Fibroblast of pulmonary artery (primary cell): ENCODE measurements around the gene LRP1.

Experiments
- DNase-seq: peaks from one replicate; pipeline ENCODE4 v3.0.0-alpha.2; 2010; ENCODE audit warnings: low read depth
- H3K4me3 ChIP-seq: replicated peaks from 2 replicates; pipeline ENCODE4 v1.5.1; 2011; ENCODE audit warnings: low read depth, mild to moderate bottlenecking, control low read depth, low read length, moderate library complexity
- TF ChIP-seq, protein P1 (sequence below): IDR thresholded peaks from 2 replicates; pipeline ENCODE4 v1.5.1; 2011; ENCODE audit warnings: mild to moderate bottlenecking, control low read depth, low read length, inconsistent platforms; ENCODE audit errors: missing control alignments

Gene LRP1

DNA sequence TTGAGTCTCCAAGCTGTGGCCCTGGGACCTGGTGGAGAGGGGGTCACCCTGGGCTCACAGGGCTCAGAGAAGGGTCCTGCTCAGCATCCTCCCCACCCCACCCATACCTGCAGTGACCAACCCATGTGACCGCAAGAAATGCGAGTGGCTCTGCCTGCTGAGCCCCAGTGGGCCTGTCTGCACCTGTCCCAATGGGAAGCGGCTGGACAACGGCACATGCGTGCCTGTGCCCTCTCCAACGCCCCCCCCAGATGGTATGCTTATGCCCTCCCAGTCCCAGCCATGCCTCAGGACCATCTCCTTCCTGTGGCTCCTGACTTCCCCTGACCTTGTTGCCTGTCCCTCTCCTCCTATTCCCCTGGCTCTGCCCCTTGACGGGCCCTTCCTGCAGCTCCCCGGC, 81.6 kb downstream of the LRP1 start:
- no peak overlapping the region for H3K4me3 ChIP-seq
- TF ChIP-seq, protein P1, sequence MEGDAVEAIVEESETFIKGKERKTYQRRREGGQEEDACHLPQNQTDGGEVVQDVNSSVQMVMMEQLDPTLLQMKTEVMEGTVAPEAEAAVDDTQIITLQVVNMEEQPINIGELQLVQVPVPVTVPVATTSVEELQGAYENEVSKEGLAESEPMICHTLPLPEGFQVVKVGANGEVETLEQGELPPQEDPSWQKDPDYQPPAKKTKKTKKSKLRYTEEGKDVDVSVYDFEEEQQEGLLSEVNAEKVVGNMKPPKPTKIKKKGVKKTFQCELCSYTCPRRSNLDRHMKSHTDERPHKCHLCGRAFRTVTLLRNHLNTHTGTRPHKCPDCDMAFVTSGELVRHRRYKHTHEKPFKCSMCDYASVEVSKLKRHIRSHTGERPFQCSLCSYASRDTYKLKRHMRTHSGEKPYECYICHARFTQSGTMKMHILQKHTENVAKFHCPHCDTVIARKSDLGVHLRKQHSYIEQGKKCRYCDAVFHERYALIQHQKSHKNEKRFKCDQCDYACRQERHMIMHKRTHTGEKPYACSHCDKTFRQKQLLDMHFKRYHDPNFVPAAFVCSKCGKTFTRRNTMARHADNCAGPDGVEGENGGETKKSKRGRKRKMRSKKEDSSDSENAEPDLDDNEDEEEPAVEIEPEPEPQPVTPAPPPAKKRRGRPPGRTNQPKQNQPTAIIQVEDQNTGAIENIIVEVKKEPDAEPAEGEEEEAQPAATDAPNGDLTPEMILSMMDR: no peak
- no peak for DNase-seq

DNA sequence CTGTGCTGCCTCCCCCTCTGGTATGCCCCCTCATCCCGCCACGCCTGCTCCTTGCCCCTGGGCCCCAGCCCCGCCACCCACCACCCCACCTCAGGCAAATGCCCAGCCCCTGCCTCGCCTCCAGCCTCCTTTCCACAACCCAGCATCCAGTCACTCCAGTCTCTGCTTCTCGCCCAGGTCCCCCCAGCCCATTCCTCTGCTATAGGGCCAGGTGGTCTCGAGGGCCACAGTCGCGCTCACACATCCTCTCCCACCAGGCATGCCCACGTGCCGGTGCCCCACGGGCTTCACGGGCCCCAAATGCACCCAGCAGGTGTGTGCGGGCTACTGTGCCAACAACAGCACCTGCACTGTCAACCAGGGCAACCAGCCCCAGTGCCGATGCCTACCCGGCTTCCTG, 82.2 kb downstream of the LRP1 start:
- no peak for DNase-seq
- TF ChIP-seq, protein P1: no peak
- H3K4me3 ChIP-seq: no peak overlapping the region

DNA sequence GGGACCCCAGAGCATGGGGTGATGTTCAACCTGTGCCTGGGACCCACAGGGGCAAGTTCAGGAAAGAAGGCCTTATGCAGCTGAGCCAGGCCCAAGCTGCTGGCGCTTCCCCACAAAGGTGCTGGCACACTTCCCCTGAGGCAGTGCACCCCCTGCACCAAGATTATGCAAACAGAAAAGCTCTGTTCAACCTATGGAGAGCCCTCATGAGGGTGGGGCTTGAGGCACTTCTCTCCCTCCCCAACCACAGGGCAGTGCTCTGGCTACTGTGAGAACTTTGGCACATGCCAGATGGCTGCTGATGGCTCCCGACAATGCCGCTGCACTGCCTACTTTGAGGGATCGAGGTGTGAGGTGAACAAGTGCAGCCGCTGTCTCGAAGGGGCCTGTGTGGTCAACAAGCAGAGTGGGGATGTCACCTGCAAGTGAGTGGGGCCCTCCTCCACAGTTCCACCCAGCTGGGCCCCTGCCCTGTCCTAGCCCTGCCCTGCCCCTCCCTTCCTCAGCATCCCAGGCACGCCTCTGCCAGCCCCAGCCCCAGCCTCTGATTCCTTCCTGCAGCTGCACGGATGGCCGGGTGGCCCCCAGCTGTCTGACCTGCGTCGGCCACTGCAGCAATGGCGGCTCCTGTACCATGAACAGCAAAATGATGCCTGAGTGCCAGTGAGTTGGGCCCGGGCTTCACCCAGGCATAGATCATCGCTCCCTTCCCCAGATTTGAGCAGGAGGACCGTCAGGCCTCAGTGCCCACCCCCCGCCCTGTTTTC, 82.8 kb downstream of the LRP1 start:
- H3K4me3 ChIP-seq: no peak overlapping the region
- no peak for DNase-seq
- TF ChIP-seq, protein P1: no peak

DNA sequence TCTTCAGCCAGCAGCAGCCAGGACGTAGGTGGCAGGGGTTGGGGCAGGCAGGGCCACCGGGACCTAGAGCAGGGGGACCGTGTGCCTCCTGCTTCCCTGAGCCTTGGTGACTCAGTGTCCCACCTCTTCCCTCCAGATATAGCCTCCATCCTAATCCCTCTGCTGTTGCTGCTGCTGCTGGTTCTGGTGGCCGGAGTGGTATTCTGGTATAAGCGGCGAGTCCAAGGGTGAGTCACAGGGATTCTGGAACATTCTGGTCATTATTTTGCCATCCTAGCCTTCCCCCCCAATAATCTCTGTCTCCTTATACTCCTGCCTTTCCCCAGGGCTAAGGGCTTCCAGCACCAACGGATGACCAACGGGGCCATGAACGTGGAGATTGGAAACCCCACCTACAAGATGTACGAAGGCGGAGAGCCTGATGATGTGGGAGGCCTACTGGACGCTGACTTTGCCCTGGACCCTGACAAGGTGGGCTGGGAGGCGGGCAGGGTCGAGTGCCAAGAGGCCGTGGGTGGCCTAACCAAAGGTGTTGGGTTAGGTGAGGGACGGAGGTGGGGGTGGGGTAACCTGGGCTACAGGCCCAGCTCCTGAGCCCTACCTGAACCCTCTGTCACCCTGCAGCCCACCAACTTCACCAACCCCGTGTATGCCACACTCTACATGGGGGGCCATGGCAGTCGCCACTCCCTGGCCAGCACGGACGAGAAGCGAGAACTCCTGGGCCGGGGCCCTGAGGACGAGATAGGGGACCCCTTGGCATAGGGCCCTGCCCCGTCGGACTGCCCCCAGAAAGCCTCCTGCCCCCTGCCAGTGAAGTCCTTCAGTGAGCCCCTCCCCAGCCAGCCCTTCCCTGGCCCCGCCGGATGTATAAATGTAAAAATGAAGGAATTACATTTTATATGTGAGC, 83.8 kb downstream of the LRP1 start:
- no peak for DNase-seq
- TF ChIP-seq, protein P1: peak; percentile 1
- no peak overlapping the region for H3K4me3 ChIP-seq

DNA sequence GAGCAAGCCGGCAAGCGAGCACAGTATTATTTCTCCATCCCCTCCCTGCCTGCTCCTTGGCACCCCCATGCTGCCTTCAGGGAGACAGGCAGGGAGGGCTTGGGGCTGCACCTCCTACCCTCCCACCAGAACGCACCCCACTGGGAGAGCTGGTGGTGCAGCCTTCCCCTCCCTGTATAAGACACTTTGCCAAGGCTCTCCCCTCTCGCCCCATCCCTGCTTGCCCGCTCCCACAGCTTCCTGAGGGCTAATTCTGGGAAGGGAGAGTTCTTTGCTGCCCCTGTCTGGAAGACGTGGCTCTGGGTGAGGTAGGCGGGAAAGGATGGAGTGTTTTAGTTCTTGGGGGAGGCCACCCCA, 84.4 kb downstream of the LRP1 start:
- no peak overlapping the region for H3K4me3 ChIP-seq
- TF ChIP-seq, protein P1: no peak
- no peak for DNase-seq

DNA sequence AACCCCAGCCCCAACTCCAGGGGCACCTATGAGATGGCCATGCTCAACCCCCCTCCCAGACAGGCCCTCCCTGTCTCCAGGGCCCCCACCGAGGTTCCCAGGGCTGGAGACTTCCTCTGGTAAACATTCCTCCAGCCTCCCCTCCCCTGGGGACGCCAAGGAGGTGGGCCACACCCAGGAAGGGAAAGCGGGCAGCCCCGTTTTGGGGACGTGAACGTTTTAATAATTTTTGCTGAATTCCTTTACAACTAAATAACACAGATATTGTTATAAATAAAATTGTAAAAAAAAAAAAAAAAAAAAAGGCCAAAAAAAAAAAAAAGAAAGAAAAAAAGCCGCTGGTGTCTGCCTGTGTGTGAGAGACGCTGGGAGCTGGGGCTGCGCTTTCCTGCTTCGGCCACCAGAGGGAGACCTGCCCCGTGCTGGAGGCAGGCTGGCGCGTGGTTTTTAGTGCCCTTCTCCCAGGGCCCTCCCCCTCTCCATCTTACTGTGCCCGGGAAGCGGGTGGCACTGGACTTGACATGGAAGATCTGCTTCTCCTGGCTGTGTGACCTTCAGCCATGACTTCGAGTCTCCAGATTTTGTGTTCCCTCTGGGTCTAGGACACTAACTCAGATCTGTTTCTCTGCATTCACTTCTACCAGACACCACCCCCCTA, 84.9 kb downstream of the LRP1 start:
- H3K4me3 ChIP-seq: no peak overlapping the region
- peak; percentile 87 for DNase-seq
- TF ChIP-seq, protein P1: peak; percentile 88
